ENCODE results near the gene NFKB1. TPM values are rescaled to one million over a fixed set of nuclear protein-coding genes. Genes with fewer than 3 reads are reported as not detected.
A peak's percentile ranks its signal among the peaks of the same experiment; 100 is the strongest.

NFKB1 gene
- total RNA-seq, 1 donor from 2014 or later: 38.5 TPM

GRCh38 chr4:102537269-102537668 is 36.1 kb downstream of the NFKB1 start:
- no peaks in the 10 kb centered on the region for H3K27me3 ChIP-seq
- no peaks in the 10 kb centered on the region for H3K9me3 ChIP-seq
- H3K4me1 ChIP-seq: peaks cover 19% of the 10 kb centered on the region
- TF ChIP-seq POLR2AphosphoS5 (IDR thresholded peaks at IDR 0.05; ENCODE audit: insufficient read depth in 1 of 2, low read depth in 1 of 2) (peak in 1 of 2 donors; percentile 41), CTCF (IDR thresholded peaks at IDR 0.05) (no peak), POLR2A (IDR thresholded peaks at IDR 0.05) (no peak)
- peaks cover 0 to 11% of the 10 kb centered on the region in 2 donors for H3K36me3 ChIP-seq
- H3K4me3 ChIP-seq: no peak overlapping the region
- no peak for DNase-seq (ENCODE audit: extremely low spot score in 2 of 2)
- intact Hi-C loops (cut with DNase I): no loop called here
- no peak overlapping the region for H3K27ac ChIP-seq

GRCh38 chr4:102541697-102542096 is 40.5 kb downstream of the NFKB1 start:
- intact Hi-C loops (cut with DNase I): no loop called here
- peaks cover 11% of the 10 kb centered on the region for H3K4me1 ChIP-seq
- no peak for DNase-seq (ENCODE audit: extremely low spot score in 2 of 2)
- no peak overlapping the region for H3K4me3 ChIP-seq
- no peaks in the 10 kb centered on the region for H3K27me3 ChIP-seq
- no peaks in the 10 kb centered on the region for H3K9me3 ChIP-seq
- H3K27ac ChIP-seq: no peak overlapping the region
- TF ChIP-seq CTCF (IDR thresholded peaks at IDR 0.05): no peak
- no peak for TF ChIP-seq POLR2AphosphoS5 (IDR thresholded peaks at IDR 0.05; ENCODE audit: insufficient read depth in 1 of 2, low read depth in 1 of 2)
- TF ChIP-seq POLR2A (IDR thresholded peaks at IDR 0.05): no peak
- peaks cover 0 to 17% of the 10 kb centered on the region in 2 donors for H3K36me3 ChIP-seq

- no peak for TF ChIP-seq CTCF (IDR thresholded peaks at IDR 0.05)
- TF ChIP-seq POLR2AphosphoS5 (IDR thresholded peaks at IDR 0.05; ENCODE audit: insufficient read depth in 1 of 2, low read depth in 1 of 2): no peak
- TF ChIP-seq POLR2A (IDR thresholded peaks at IDR 0.05): no peak
- DNase-seq (ENCODE audit: extremely low spot score in 2 of 2): no peak
- peak overlapping the region; percentile 0 for H3K27ac ChIP-seq
- intact Hi-C loops (cut with DNase I): no loop called here
- H3K36me3 ChIP-seq: peaks cover 0 to 11% of the 10 kb centered on the region in 2 donors
- H3K27me3 ChIP-seq: no peaks in the 10 kb centered on the region
- no peak overlapping the region for H3K4me3 ChIP-seq
- H3K4me1 ChIP-seq: peaks cover 11% of the 10 kb centered on the region
- H3K9me3 ChIP-seq: no peaks in the 10 kb centered on the region
Measured at GRCh38 chr4:102543030-102543928, 42.1 kb downstream of the NFKB1 start.

- intact Hi-C loops (cut with DNase I): no loop called here
- peaks cover 8% of the 10 kb centered on the region for H3K4me1 ChIP-seq
- H3K9me3 ChIP-seq: no peaks in the 10 kb centered on the region
- DNase-seq (ENCODE audit: extremely low spot score in 2 of 2): no peak
- H3K27me3 ChIP-seq: no peaks in the 10 kb centered on the region
- TF ChIP-seq POLR2AphosphoS5 (IDR thresholded peaks at IDR 0.05; ENCODE audit: insufficient read depth in 1 of 2, low read depth in 1 of 2) (no peak), CTCF (IDR thresholded peaks at IDR 0.05) (no peak), POLR2A (IDR thresholded peaks at IDR 0.05) (no peak)
- H3K36me3 ChIP-seq: peaks cover 0 to 6% of the 10 kb centered on the region in 2 donors
- H3K4me3 ChIP-seq: no peak overlapping the region
- H3K27ac ChIP-seq: no peak overlapping the region
Measured at GRCh38 chr4:102546635-102547034, 45.5 kb downstream of the NFKB1 start.

- H3K4me3 ChIP-seq: no peak overlapping the region
- H3K9me3 ChIP-seq: no peaks in the 10 kb centered on the region
- TF ChIP-seq CTCF (IDR thresholded peaks at IDR 0.05): no peak
- no peak for TF ChIP-seq POLR2AphosphoS5 (IDR thresholded peaks at IDR 0.05; ENCODE audit: insufficient read depth in 1 of 2, low read depth in 1 of 2)
- peaks cover 0 to 6% of the 10 kb centered on the region in 2 donors for H3K36me3 ChIP-seq
- no peak for DNase-seq (ENCODE audit: extremely low spot score in 2 of 2)
- peaks cover 15% of the 10 kb centered on the region for H3K4me1 ChIP-seq
- intact Hi-C loops (cut with DNase I): no loop called here
- H3K27ac ChIP-seq: no peak overlapping the region
- no peaks in the 10 kb centered on the region for H3K27me3 ChIP-seq
Measured at GRCh38 chr4:102547973-102548372, 46.8 kb downstream of the NFKB1 start.
